Pulmonary artery endothelial cell (primary cell): ENCODE measurements around the gene TMC1. TPM values are rescaled to one million over a fixed set of nuclear protein-coding genes. Genes with fewer than 3 reads are reported as not detected.
"Not testable (repeated sequence)": the region's sequence is repeated elsewhere in the genome, so short reads cannot be mapped to it uniquely, and the experiment has no call there.

Experiments used
- DNase-seq: peaks from one replicate; pipeline ENCODE4 v3.0.0-alpha.2; 2011; ENCODE audit warnings: low read depth, low spot score
- total RNA-seq: library from RNA; depleted of rRNA; stranded (reverse); fragments of >200 nt; gene quantifications from 2 replicates; pipeline ENCODE4 v1.2.3, GENCODE V29; 2014

Gene TMC1
- 0.46 and 0.99 TPM in 2 replicates for total RNA-seq

- not testable (repeated sequence) for DNase-seq
Measured at GRCh38 chr9:72521416-72521815, at the start of gene TMC1. TSS of gene TMC1 (plus strand) at chr9:72521608. CDS start at chr9:72648649, 127,041 bp downstream.

- DNase-seq, result peak; percentile 44
Measured at GRCh38 chr9:72473474-72474261, 47.7 kb upstream of the TMC1 start.

- DNase-seq, result no peak
Measured at GRCh38 chr9:72474676-72475075, 46.7 kb upstream of the TMC1 start.

GRCh38 chr9:72476100-72476499, 45.3 kb upstream of the TMC1 start:
- DNase-seq, result no peak

GRCh38 chr9:72476617-72477437, 44.6 kb upstream of the TMC1 start:
- no peak for DNase-seq

GRCh38 chr9:72477930-72478518, 43.4 kb upstream of the TMC1 start:
- peak; percentile 60 for DNase-seq

- DNase-seq, result peak; percentile 67
Measured at GRCh38 chr9:72478966-72479365, 42.4 kb upstream of the TMC1 start.

- not testable (repeated sequence) for DNase-seq
Measured at GRCh38 chr9:72480261-72480660, 41.1 kb upstream of the TMC1 start.

GRCh38 chr9:72480921-72481320, 40.5 kb upstream of the TMC1 start:
- DNase-seq, result no peak

GRCh38 chr9:72485821-72486593, 35.4 kb upstream of the TMC1 start:
- DNase-seq, result no peak

GRCh38 chr9:72486594-72486955, 34.8 kb upstream of the TMC1 start:
- no peak for DNase-seq

GRCh38 chr9:72487665-72488064, 33.7 kb upstream of the TMC1 start:
- DNase-seq, result not testable (repeated sequence)

GRCh38 chr9:72489986-72490385, 31.4 kb upstream of the TMC1 start:
- DNase-seq, result no peak

GRCh38 chr9:72491242-72491641, 30.2 kb upstream of the TMC1 start:
- DNase-seq, result no peak

GRCh38 chr9:72494051-72494450, 27.4 kb upstream of the TMC1 start:
- no peak for DNase-seq

GRCh38 chr9:72497447-72498046, 23.9 kb upstream of the TMC1 start:
- no peak for DNase-seq

- DNase-seq, result no peak
Measured at GRCh38 chr9:72506615-72507014, 14.8 kb upstream of the TMC1 start.

- no peak for DNase-seq
Measured at GRCh38 chr9:72509053-72509452, 12.4 kb upstream of the TMC1 start.

- DNase-seq, result no peak
Measured at GRCh38 chr9:72509635-72510034, 11.8 kb upstream of the TMC1 start.

GRCh38 chr9:72521011-72521410, 397 bp upstream of the TMC1 start:
- not testable (repeated sequence) for DNase-seq
